ENCODE measurements around the gene CHEK2.

CHEK2 gene

GRCh38 chr22:28741785-28742561, at the start of gene CHEK2, which contains the start of gene HSCB:
Gene CHEK2, minus strand, starts transcription at chr22:28741820. Its CDS starts 7,099 bp downstream, at chr22:28734721.
Gene HSCB, plus strand, starts transcription at chr22:28742039. Its CDS starts 57 bp downstream, at chr22:28742096.
- H3K4me3 ChIP-seq (ENCODE audit: low read length in 2 of 2): peak within 1 kb of the TSS; percentile 97 to 98
- peak within 1 kb of the TSS; percentile 95 to 97 for H3K27ac ChIP-seq (ENCODE audit: low read depth in 2 of 2, low read length in 2 of 2)
- H3K9me3 ChIP-seq (ENCODE audit: control insufficient read depth in 2 of 2, low read length in 2 of 2): no peaks in the 10 kb centered on the region
- peak within 1 kb of the TSS; percentile 98 to 99 for H3K9ac ChIP-seq (ENCODE audit: low read depth in 1 of 2, low read length in 2 of 2)
- H3K4me1 ChIP-seq (ENCODE audit: control insufficient read depth in 2 of 2, insufficient read depth in 2 of 2, low read length in 2 of 2): peaks cover 9% of the 10 kb centered on the region in 2 donors
- no peaks in the 10 kb centered on the region for H3K27me3 ChIP-seq (ENCODE audit: control insufficient read depth in 2 of 2, insufficient read depth in 2 of 2, low read length in 2 of 2)
- peaks cover 14 to 21% of the 10 kb centered on the region in 2 donors for H3K36me3 ChIP-seq (ENCODE audit: control insufficient read depth in 2 of 2, insufficient read depth in 2 of 2, low read length in 2 of 2)

GRCh38 chr22:28791124-28791523, 49.5 kb upstream of the CHEK2 start:
- Histone ChIP-seq H3K9ac (ENCODE audit: low read depth in 1 of 2, low read length in 2 of 2) (no peak overlapping the region), H3K36me3 (ENCODE audit: control insufficient read depth in 2 of 2, insufficient read depth in 2 of 2, low read length in 2 of 2) (peaks cover 33 to 40% of the 10 kb centered on the region in 2 donors), H3K4me1 (ENCODE audit: control insufficient read depth in 2 of 2, insufficient read depth in 2 of 2, low read length in 2 of 2) (peaks cover 2 to 13% of the 10 kb centered on the region in 2 donors), H3K4me3 (ENCODE audit: low read length in 2 of 2) (no peak overlapping the region), H3K27me3 (ENCODE audit: control insufficient read depth in 2 of 2, insufficient read depth in 2 of 2, low read length in 2 of 2) (no peaks in the 10 kb centered on the region), H3K9me3 (ENCODE audit: control insufficient read depth in 2 of 2, low read length in 2 of 2) (no peaks in the 10 kb centered on the region), H3K27ac (ENCODE audit: low read depth in 2 of 2, low read length in 2 of 2) (no peak overlapping the region)

- Histone ChIP-seq H3K9me3 (ENCODE audit: control insufficient read depth in 2 of 2, low read length in 2 of 2) (no peaks in the 10 kb centered on the region), H3K27me3 (ENCODE audit: control insufficient read depth in 2 of 2, insufficient read depth in 2 of 2, low read length in 2 of 2) (no peaks in the 10 kb centered on the region), H3K36me3 (ENCODE audit: control insufficient read depth in 2 of 2, insufficient read depth in 2 of 2, low read length in 2 of 2) (peaks cover 22 to 26% of the 10 kb centered on the region in 2 donors), H3K27ac (ENCODE audit: low read depth in 2 of 2, low read length in 2 of 2) (no peak overlapping the region), H3K4me3 (ENCODE audit: low read length in 2 of 2) (no peak overlapping the region), H3K9ac (ENCODE audit: low read depth in 1 of 2, low read length in 2 of 2) (no peak overlapping the region), H3K4me1 (ENCODE audit: control insufficient read depth in 2 of 2, insufficient read depth in 2 of 2, low read length in 2 of 2) (peaks cover 14 to 20% of the 10 kb centered on the region in 2 donors)
These were observed 47.0 kb upstream of the CHEK2 start for GRCh38 chr22:28788601-28789000.

- Histone ChIP-seq H3K27me3 (ENCODE audit: control insufficient read depth in 2 of 2, insufficient read depth in 2 of 2, low read length in 2 of 2) (no peaks in the 10 kb centered on the region), H3K9me3 (ENCODE audit: control insufficient read depth in 2 of 2, low read length in 2 of 2) (no peaks in the 10 kb centered on the region), H3K36me3 (ENCODE audit: control insufficient read depth in 2 of 2, insufficient read depth in 2 of 2, low read length in 2 of 2) (peaks cover 33 to 38% of the 10 kb centered on the region in 2 donors), H3K4me3 (ENCODE audit: low read length in 2 of 2) (no peak overlapping the region), H3K9ac (ENCODE audit: low read depth in 1 of 2, low read length in 2 of 2) (peak overlapping the region; percentile 15), H3K27ac (ENCODE audit: low read depth in 2 of 2, low read length in 2 of 2) (peak overlapping the region; percentile 66 to 83), H3K4me1 (ENCODE audit: control insufficient read depth in 2 of 2, insufficient read depth in 2 of 2, low read length in 2 of 2) (peaks cover 14 to 19% of the 10 kb centered on the region in 2 donors)
These were observed 42.4 kb upstream of the CHEK2 start for GRCh38 chr22:28783786-28784671.

GRCh38 chr22:28780296-28780695, 38.7 kb upstream of the CHEK2 start:
- peaks cover 17 to 18% of the 10 kb centered on the region in 2 donors for H3K4me1 ChIP-seq (ENCODE audit: control insufficient read depth in 2 of 2, insufficient read depth in 2 of 2, low read length in 2 of 2)
- H3K9ac ChIP-seq (ENCODE audit: low read depth in 1 of 2, low read length in 2 of 2): no peak overlapping the region
- peaks cover 16 to 26% of the 10 kb centered on the region in 2 donors for H3K36me3 ChIP-seq (ENCODE audit: control insufficient read depth in 2 of 2, insufficient read depth in 2 of 2, low read length in 2 of 2)
- H3K4me3 ChIP-seq (ENCODE audit: low read length in 2 of 2): no peak overlapping the region
- H3K27ac ChIP-seq (ENCODE audit: low read depth in 2 of 2, low read length in 2 of 2): no peak overlapping the region
- H3K9me3 ChIP-seq (ENCODE audit: control insufficient read depth in 2 of 2, low read length in 2 of 2): no peaks in the 10 kb centered on the region
- H3K27me3 ChIP-seq (ENCODE audit: control insufficient read depth in 2 of 2, insufficient read depth in 2 of 2, low read length in 2 of 2): no peaks in the 10 kb centered on the region

- Histone ChIP-seq H3K4me1 (ENCODE audit: control insufficient read depth in 2 of 2, insufficient read depth in 2 of 2, low read length in 2 of 2) (peaks cover 14 to 15% of the 10 kb centered on the region in 2 donors), H3K9ac (ENCODE audit: low read depth in 1 of 2, low read length in 2 of 2) (no peak overlapping the region), H3K4me3 (ENCODE audit: low read length in 2 of 2) (no peak overlapping the region), H3K27me3 (ENCODE audit: control insufficient read depth in 2 of 2, insufficient read depth in 2 of 2, low read length in 2 of 2) (no peaks in the 10 kb centered on the region), H3K36me3 (ENCODE audit: control insufficient read depth in 2 of 2, insufficient read depth in 2 of 2, low read length in 2 of 2) (peaks cover 17 to 26% of the 10 kb centered on the region in 2 donors), H3K9me3 (ENCODE audit: control insufficient read depth in 2 of 2, low read length in 2 of 2) (no peaks in the 10 kb centered on the region), H3K27ac (ENCODE audit: low read depth in 2 of 2, low read length in 2 of 2) (no peak overlapping the region)
These were observed 38.2 kb upstream of the CHEK2 start for GRCh38 chr22:28779833-28780232.

GRCh38 chr22:28774378-28774777, 32.8 kb upstream of the CHEK2 start:
- H3K9ac ChIP-seq (ENCODE audit: low read depth in 1 of 2, low read length in 2 of 2): no peak overlapping the region
- no peaks in the 10 kb centered on the region for H3K9me3 ChIP-seq (ENCODE audit: control insufficient read depth in 2 of 2, low read length in 2 of 2)
- H3K4me1 ChIP-seq (ENCODE audit: control insufficient read depth in 2 of 2, insufficient read depth in 2 of 2, low read length in 2 of 2): peaks cover 5 to 12% of the 10 kb centered on the region in 2 donors
- no peak overlapping the region for H3K27ac ChIP-seq (ENCODE audit: low read depth in 2 of 2, low read length in 2 of 2)
- H3K27me3 ChIP-seq (ENCODE audit: control insufficient read depth in 2 of 2, insufficient read depth in 2 of 2, low read length in 2 of 2): no peaks in the 10 kb centered on the region
- H3K4me3 ChIP-seq (ENCODE audit: low read length in 2 of 2): peak overlapping the region in 1 of 2 donors; percentile 0
- peaks cover 4 to 9% of the 10 kb centered on the region in 2 donors for H3K36me3 ChIP-seq (ENCODE audit: control insufficient read depth in 2 of 2, insufficient read depth in 2 of 2, low read length in 2 of 2)

GRCh38 chr22:28773461-28773867, 31.8 kb upstream of the CHEK2 start:
- Histone ChIP-seq H3K4me3 (ENCODE audit: low read length in 2 of 2) (peak overlapping the region; percentile 92 to 93), H3K27ac (ENCODE audit: low read depth in 2 of 2, low read length in 2 of 2) (peak overlapping the region; percentile 91 to 92), H3K9me3 (ENCODE audit: control insufficient read depth in 2 of 2, low read length in 2 of 2) (no peaks in the 10 kb centered on the region), H3K4me1 (ENCODE audit: control insufficient read depth in 2 of 2, insufficient read depth in 2 of 2, low read length in 2 of 2) (peaks cover 3 to 12% of the 10 kb centered on the region in 2 donors), H3K36me3 (ENCODE audit: control insufficient read depth in 2 of 2, insufficient read depth in 2 of 2, low read length in 2 of 2) (peaks cover 4 to 9% of the 10 kb centered on the region in 2 donors), H3K9ac (ENCODE audit: low read depth in 1 of 2, low read length in 2 of 2) (peak overlapping the region; percentile 73 to 98), H3K27me3 (ENCODE audit: control insufficient read depth in 2 of 2, insufficient read depth in 2 of 2, low read length in 2 of 2) (no peaks in the 10 kb centered on the region)

GRCh38 chr22:28772633-28773460, 31.2 kb upstream of the CHEK2 start, which contains the start of gene CCDC117:
Gene CCDC117, plus strand, starts transcription at chr22:28772695. Its CDS starts 155 bp downstream, at chr22:28772850.
- H3K4me1 ChIP-seq (ENCODE audit: control insufficient read depth in 2 of 2, insufficient read depth in 2 of 2, low read length in 2 of 2): peaks cover 3 to 12% of the 10 kb centered on the region in 2 donors
- H3K9me3 ChIP-seq (ENCODE audit: control insufficient read depth in 2 of 2, low read length in 2 of 2): no peaks in the 10 kb centered on the region
- H3K27ac ChIP-seq (ENCODE audit: low read depth in 2 of 2, low read length in 2 of 2): peak within 1 kb of the TSS; percentile 91 to 92
- H3K4me3 ChIP-seq (ENCODE audit: low read length in 2 of 2): peak within 1 kb of the TSS; percentile 92 to 93
- peak within 1 kb of the TSS; percentile 88 to 98 for H3K9ac ChIP-seq (ENCODE audit: low read depth in 1 of 2, low read length in 2 of 2)
- H3K27me3 ChIP-seq (ENCODE audit: control insufficient read depth in 2 of 2, insufficient read depth in 2 of 2, low read length in 2 of 2): no peaks in the 10 kb centered on the region
- peaks cover 4 to 6% of the 10 kb centered on the region in 2 donors for H3K36me3 ChIP-seq (ENCODE audit: control insufficient read depth in 2 of 2, insufficient read depth in 2 of 2, low read length in 2 of 2)

Measured in mucosa of rectum (tissue), 2 donors.